Measurements from ENCODE around the gene CCL13.
A peak's percentile ranks its signal among the peaks of the same experiment; 100 is the strongest.

- TF ChIP-seq EZH2phosphoT487 (IDR thresholded peaks at IDR 0.05; ENCODE audit: borderline replicate concordance) (no peak), CTCF (conservative IDR thresholded peaks at IDR 0.05; ENCODE audit: low read length) (peak; percentile 100)
Observed at GRCh38 chr17:34361478-34362061, 5.3 kb downstream of the CCL13 start.
